Prostate gland (tissue), 2 donors: ENCODE results near the gene FAIM2. TPM values are rescaled to one million over a fixed set of nuclear protein-coding genes. Genes with fewer than 3 reads are reported as not detected.
A peak's percentile ranks its signal among the peaks of the same experiment; 100 is the strongest.

Source experiments
- DNase-seq: peaks from one replicate; pipeline ENCODE4 v3.0.0-alpha.2; 2019; ENCODE audit warnings: low spot score
- H3K27ac ChIP-seq, 2 donors: fragments of 200-600 bp; sonication (generic); 2 replicates each; pipeline ENCODE4 v1.5.1; 2017 to 2019
- H3K27me3 ChIP-seq: fragments of 200-600 bp; sonication (generic); replicated peaks from 2 replicates; pipeline ENCODE4 v1.5.1; 2019; ENCODE audit not compliant: insufficient read depth
- H3K36me3 ChIP-seq, 2 donors: fragments of 200-600 bp; sonication (generic); 1 replicate in 1 of 2; 2 replicates in 1 of 2; pipeline versions ENCODE4 v1.5.1 to v1.8.1; 2017 to 2019
- H3K4me1 ChIP-seq: fragments of 200-600 bp; sonication (generic); replicated peaks from 2 replicates; pipeline ENCODE4 v1.5.1; 2019
- H3K4me3 ChIP-seq, 2 donors: fragments of 200-600 bp; sonication (generic); 2 replicates each; pipeline ENCODE4 v1.5.1; 2017 to 2019
- H3K9me3 ChIP-seq: fragments of 200-600 bp; sonication (generic); 2 replicates; pipeline ENCODE4 v1.5.1; 2017
- CTCF ChIP-seq, 4 experiments: fragments of 200-600 bp in 2 of 4; fragments of 450-650 bp in 2 of 4; sonication (generic) in 2 of 4; IDR thresholded peaks; 1 replicate in 3 of 4; 2 replicates in 1 of 4; pipeline ENCODE4 v1.5.1; 2016 to 2019; ENCODE audit warnings: antibody characterized with exemption in 4 of 4, mild to moderate bottlenecking in 2 of 4, moderate library complexity in 2 of 4
- POLR2A ChIP-seq: fragments of 450-650 bp; IDR thresholded peaks from one replicate; pipeline ENCODE4 v1.6.1; 2016; ENCODE audit warnings: antibody characterized with exemption, mild to moderate bottlenecking
- POLR2AphosphoS5 ChIP-seq: sonication (generic); formaldehyde crosslinking; IDR thresholded peaks from one replicate; pipeline ENCODE4 v1.6.1; 2017; ENCODE audit warnings: antibody characterized with exemption
- WGBS: methylation state at CpG from one replicate; pipeline ENCODE4 v1.1.5; 2018; 5-methylcytosine and 5-hydroxymethylcytosine counted together
- intact Hi-C: fragments of 100-400 bp; cut with DNase I; formaldehyde crosslinking; loops from one replicate; pipeline ENCODE4 v1.14.2; 2022
- total RNA-seq, 2 donors: library from RNA; depleted of rRNA; stranded (reverse); fragments of >200 nt; gene quantifications; one replicate each; pipeline ENCODE4 v1.1.0, GENCODE V29; 2016

The FAIM2 gene
- total RNA-seq, 2 donors from 2014 or later, result 2.8 to 12.0 TPM

GRCh38 chr12:49838973-49839633 lies 64.6 kb downstream of the FAIM2 start:
- Histone ChIP-seq H3K27ac (no peak overlapping the region), H3K4me1 (no peaks in the 10 kb centered on the region), H3K4me3 (no peak overlapping the region), H3K9me3 (no peaks in the 10 kb centered on the region), H3K36me3 (no peaks in the 10 kb centered on the region), H3K27me3 (no peaks in the 10 kb centered on the region)
- intact Hi-C loops, result loop anchor here (5.0 kb wide), 1 partner anchor 62 kb away; no protein-coding TSS in a partner anchor
- TF ChIP-seq POLR2AphosphoS5 (no peak), POLR2A (no peak), CTCF (IDR thresholded peaks at IDR 0.05) (peak in 3 of 4 experiments; percentile 17 to 61 (median 52))
- no peak for DNase-seq
- 60% methylated on average over 3 of the region's 3 CpGs for WGBS

- Histone ChIP-seq H3K36me3 (no peaks in the 10 kb centered on the region), H3K9me3 (no peaks in the 10 kb centered on the region), H3K4me1 (no peaks in the 10 kb centered on the region), H3K27me3 (no peaks in the 10 kb centered on the region), H3K4me3 (no peak overlapping the region), H3K27ac (no peak overlapping the region)
- WGBS, result 59% methylated on average over 5 of the region's 5 CpGs
- intact Hi-C loops, result no loop called here
- no peak for TF ChIP-seq POLR2AphosphoS5
- no peak for TF ChIP-seq CTCF (IDR thresholded peaks at IDR 0.05)
- no peak for TF ChIP-seq POLR2A
- no peak for DNase-seq
Observed at GRCh38 chr12:49832836-49833421, 70.8 kb downstream of the FAIM2 start.

GRCh38 chr12:49831717-49832116 lies 72.0 kb downstream of the FAIM2 start:
- Histone ChIP-seq H3K9me3 (no peaks in the 10 kb centered on the region), H3K27ac (no peak overlapping the region), H3K4me3 (no peak overlapping the region), H3K36me3 (no peaks in the 10 kb centered on the region), H3K4me1 (no peaks in the 10 kb centered on the region), H3K27me3 (no peaks in the 10 kb centered on the region)
- DNase-seq, result no peak
- no peak for TF ChIP-seq POLR2A
- TF ChIP-seq POLR2AphosphoS5, result no peak
- no peak for TF ChIP-seq CTCF (IDR thresholded peaks at IDR 0.05)
- intact Hi-C loops, result no loop called here
- WGBS, result 100% methylated on average over 2 of the region's 2 CpGs

GRCh38 chr12:49828133-49829091 lies 75.3 kb downstream of the FAIM2 start, which contains the start of gene NCKAP5L:
Gene NCKAP5L, minus strand, starts transcription at chr12:49828413. Its CDS starts 24,369 bp downstream, at chr12:49804044.
- intact Hi-C loops, result loop anchor here (1.0 kb wide), 1 partner anchor 14 kb away; no protein-coding TSS in a partner anchor
- peak within 1 kb of the TSS; percentile 67 to 96 for H3K4me3 ChIP-seq
- no peaks in the 10 kb centered on the region for H3K36me3 ChIP-seq
- under 1% methylated on average over 61 of the region's 61 CpGs for WGBS
- peak within 1 kb of the TSS; percentile 84 to 87 for H3K27ac ChIP-seq
- no peaks in the 10 kb centered on the region for H3K4me1 ChIP-seq
- no peaks in the 10 kb centered on the region for H3K9me3 ChIP-seq
- no peaks in the 10 kb centered on the region for H3K27me3 ChIP-seq
- TF ChIP-seq CTCF (IDR thresholded peaks at IDR 0.05) (peak in 1 of 4 experiments; percentile 17), POLR2A (peak; percentile 45), POLR2AphosphoS5 (peak; percentile 89)
- DNase-seq, result peak; percentile 95
